Cardiac muscle cell (in vitro differentiated cells and primary cell): ENCODE data around the gene CRACR2B. TPM values are rescaled to one million over a fixed set of nuclear protein-coding genes. Genes with fewer than 3 reads are reported as not detected.

Source experiments
- DNase-seq, 2 donors: peaks; one replicate each; pipeline versions ENCODE4 v3.0.0 to v3.0.0-alpha.2; 2010 to 2017; ENCODE audit warnings: low read depth in 1 of 2, low spot score in 1 of 2
- H3K27ac ChIP-seq: fragments of 200-600 bp; sonication (generic); 2 replicates; pipeline ENCODE4 v1.5.1; 2016
- H3K27me3 ChIP-seq: fragments of 200-600 bp; sonication (generic); 2 replicates; pipeline ENCODE4 v1.6.0; 2016; ENCODE audit warnings: control low read depth
- H3K36me3 ChIP-seq: fragments of 200-600 bp; sonication (generic); 2 replicates; pipeline ENCODE4 v1.5.1; 2016; ENCODE audit warnings: control low read depth
- H3K4me1 ChIP-seq: fragments of 200-600 bp; sonication (generic); 2 replicates; pipeline ENCODE4 v1.8.1; 2017; ENCODE audit warnings: low read depth, mild to moderate bottlenecking, mixed run types
- H3K4me3 ChIP-seq: fragments of 200-600 bp; sonication (generic); 2 replicates; pipeline ENCODE4 v1.5.1; 2016; ENCODE audit warnings: mild to moderate bottlenecking
- H3K9me3 ChIP-seq: fragments of 200-600 bp; sonication (generic); 2 replicates; pipeline ENCODE4 v1.5.1; 2017; ENCODE audit warnings: low read depth, mild to moderate bottlenecking, control low read depth
- CTCF ChIP-seq: IDR thresholded peaks from 2 replicates; pipeline ENCODE4 v1.5.1; 2012; ENCODE audit warnings: low read depth, mild to moderate bottlenecking, low read length
- polyA plus RNA-seq: library from polyadenylated mRNA; unstranded; fragments of >200 nt; fragmentation: Nextera tagmentation; extraction: Ambion mirVana; gene quantifications from 2 replicates; pipeline ENCODE4 v1.2.1, GENCODE V29; 2016
- total RNA-seq: library from RNA; depleted of rRNA; stranded (reverse); fragments of >200 nt; gene quantifications from 2 replicates; pipeline ENCODE4 v1.2.3, GENCODE V29; 2016

The CRACR2B gene
- total and polyA plus RNA-seq, 2 experiments from 2014 or later = 84.5 to 91.0 TPM

GRCh38 chr11:841981-842369 is 14.3 kb downstream of the CRACR2B start:
- peaks cover 28% of the 10 kb centered on the region for H3K4me1 ChIP-seq

GRCh38 chr11:842370-843002 is 14.8 kb downstream of the CRACR2B start, which contains the start of the genes POLR2L and TSPAN4:
TSS of gene POLR2L (minus strand) at chr11:842529. CDS start at chr11:842508, 21 bp downstream.
TSS of gene TSPAN4 (plus strand) at chr11:842852. CDS start at chr11:850305, 7,453 bp downstream.
- peaks cover 22% of the 10 kb centered on the region for H3K36me3 ChIP-seq
- H3K4me3 ChIP-seq = peak within 1 kb of the TSS; percentile 98
- no peaks in the 10 kb centered on the region for H3K27me3 ChIP-seq
- H3K9me3 ChIP-seq = no peaks in the 10 kb centered on the region
- DNase-seq = peak; percentile 94 to 95
- H3K27ac ChIP-seq = peak within 1 kb of the TSS; percentile 99
- peaks cover 28% of the 10 kb centered on the region for H3K4me1 ChIP-seq
- TF ChIP-seq CTCF = no peak

More at GRCh38 chr11:841981-842369, 14.3 kb downstream of the CRACR2B start:
- Histone ChIP-seq H3K27ac (peak overlapping the region; percentile 99), H3K9me3 (no peaks in the 10 kb centered on the region), H3K36me3 (peaks cover 27% of the 10 kb centered on the region), H3K27me3 (no peaks in the 10 kb centered on the region), H3K4me3 (peak overlapping the region; percentile 98)
- DNase-seq = no peak
- TF ChIP-seq CTCF = no peak

GRCh38 chr11:843086-843734 is 15.5 kb downstream of the CRACR2B start:
- Histone ChIP-seq H3K9me3 (no peaks in the 10 kb centered on the region), H3K36me3 (peaks cover 17% of the 10 kb centered on the region), H3K27me3 (no peaks in the 10 kb centered on the region), H3K4me3 (peak overlapping the region; percentile 98), H3K27ac (peak overlapping the region; percentile 89), H3K4me1 (peaks cover 28% of the 10 kb centered on the region)
- DNase-seq = no peak
- TF ChIP-seq CTCF = no peak

GRCh38 chr11:843818-844692 is 16.3 kb downstream of the CRACR2B start:
- Histone ChIP-seq H3K27ac (peak overlapping the region; percentile 89), H3K4me1 (peaks cover 34% of the 10 kb centered on the region), H3K27me3 (no peaks in the 10 kb centered on the region), H3K36me3 (peaks cover 12% of the 10 kb centered on the region), H3K9me3 (no peaks in the 10 kb centered on the region), H3K4me3 (peak overlapping the region; percentile 98)
- TF ChIP-seq CTCF = peak; percentile 1
- DNase-seq = peak; percentile 83 to 98
